ENCODE data around the gene CATSPERD.

The CATSPERD gene

GRCh38 chr19:5786593-5787408 is 66.4 kb downstream of the CATSPERD start:
- no peak overlapping the region for H3K27ac Mint-ChIP-seq

DNA sequence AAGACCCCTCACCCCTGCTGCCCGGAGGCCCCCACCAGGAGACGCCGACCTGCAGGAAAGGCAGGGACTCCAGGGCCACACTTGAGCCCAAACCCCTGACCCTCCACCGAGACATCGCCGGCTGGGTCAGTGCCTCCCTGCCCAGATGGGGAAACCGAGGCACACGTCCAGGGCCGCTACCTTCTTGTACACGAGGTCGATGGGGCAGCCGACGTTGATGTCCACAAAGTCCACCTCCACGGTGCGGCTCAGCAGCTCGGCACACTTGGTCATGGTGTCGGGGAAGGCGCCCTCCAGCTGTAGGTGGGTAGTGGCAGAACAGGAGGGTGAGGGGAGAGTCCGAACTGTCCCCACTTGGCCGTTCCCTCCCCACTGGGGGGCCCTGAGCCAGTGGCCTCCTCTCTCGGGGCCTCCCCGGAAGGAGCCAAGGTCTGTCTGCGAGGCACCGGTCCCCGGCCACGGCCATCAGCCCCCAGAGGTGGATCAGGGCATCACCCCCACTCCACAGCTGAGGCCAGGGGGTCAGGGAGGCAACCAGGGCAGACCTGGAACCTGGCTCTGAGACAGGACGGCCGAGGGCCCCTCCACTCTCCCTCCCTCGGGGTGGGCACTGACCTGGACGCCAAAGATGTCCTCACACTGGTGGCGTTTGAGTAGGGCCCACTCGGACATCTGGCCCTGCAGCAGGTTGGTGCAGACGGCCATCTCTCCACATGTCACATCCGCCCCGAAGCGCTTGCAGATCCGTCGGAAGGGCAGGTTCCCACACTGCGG is 67.2 kb downstream of the CATSPERD start:
- Mint-ChIP-seq H3K4me3 (peak overlapping the region in 1 of 3 experiments; percentile 14), H3K27ac (no peak overlapping the region), H3K9me3 (peaks cover 2% of the 10 kb centered on the region), H3K27me3 (ENCODE audit: low read depth) (no peaks in the 10 kb centered on the region), H3K4me1 (peaks cover 6% of the 10 kb centered on the region), H3K36me3 (ENCODE audit: low read depth) (peaks cover 29% of the 10 kb centered on the region)
- TF ChIP-seq CTCF (IDR thresholded peaks at IDR 0.05; ENCODE audit: unreplicated experiment in 3 of 3): no peak

More at GRCh38 chr19:5786593-5787408, 66.4 kb downstream of the CATSPERD start:
- H3K27me3 Mint-ChIP-seq (ENCODE audit: low read depth): no peaks in the 10 kb centered on the region
- peaks cover 2% of the 10 kb centered on the region for H3K9me3 Mint-ChIP-seq
- peaks cover 6% of the 10 kb centered on the region for H3K4me1 Mint-ChIP-seq
- peaks cover 29% of the 10 kb centered on the region for H3K36me3 Mint-ChIP-seq (ENCODE audit: low read depth)
- TF ChIP-seq CTCF (IDR thresholded peaks at IDR 0.05; ENCODE audit: unreplicated experiment in 3 of 3): no peak
- no peak overlapping the region for H3K4me3 Mint-ChIP-seq

DNA sequence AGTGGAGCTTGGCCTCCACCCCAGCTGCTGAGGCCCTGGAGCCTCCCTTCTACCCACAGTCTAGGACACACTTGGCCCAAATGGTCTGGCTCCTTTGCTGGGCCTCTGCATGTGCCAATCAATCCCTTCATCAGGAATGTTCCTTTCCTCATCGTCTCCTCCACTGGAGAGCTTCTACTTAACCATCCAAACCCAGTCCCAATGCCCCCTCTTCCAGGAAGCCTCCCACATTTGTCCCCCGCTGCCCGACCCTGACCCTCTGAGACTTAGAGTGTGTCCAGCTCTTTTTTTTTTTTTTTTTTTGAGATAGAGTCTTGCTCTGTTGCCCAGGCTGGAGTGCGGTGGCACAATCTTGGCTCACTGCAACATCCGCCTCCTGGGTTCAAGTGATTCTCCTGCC is 68.0 kb downstream of the CATSPERD start:
- H3K4me1 Mint-ChIP-seq: peaks cover 6% of the 10 kb centered on the region
- H3K27me3 Mint-ChIP-seq (ENCODE audit: low read depth): no peaks in the 10 kb centered on the region
- no peak overlapping the region for H3K27ac Mint-ChIP-seq
- peaks cover 2% of the 10 kb centered on the region for H3K9me3 Mint-ChIP-seq
- peaks cover 29% of the 10 kb centered on the region for H3K36me3 Mint-ChIP-seq (ENCODE audit: low read depth)
- no peak for TF ChIP-seq CTCF (IDR thresholded peaks at IDR 0.05; ENCODE audit: unreplicated experiment in 3 of 3)
- H3K4me3 Mint-ChIP-seq: peak overlapping the region; percentile 40 to 59 (median 58)

DNA sequence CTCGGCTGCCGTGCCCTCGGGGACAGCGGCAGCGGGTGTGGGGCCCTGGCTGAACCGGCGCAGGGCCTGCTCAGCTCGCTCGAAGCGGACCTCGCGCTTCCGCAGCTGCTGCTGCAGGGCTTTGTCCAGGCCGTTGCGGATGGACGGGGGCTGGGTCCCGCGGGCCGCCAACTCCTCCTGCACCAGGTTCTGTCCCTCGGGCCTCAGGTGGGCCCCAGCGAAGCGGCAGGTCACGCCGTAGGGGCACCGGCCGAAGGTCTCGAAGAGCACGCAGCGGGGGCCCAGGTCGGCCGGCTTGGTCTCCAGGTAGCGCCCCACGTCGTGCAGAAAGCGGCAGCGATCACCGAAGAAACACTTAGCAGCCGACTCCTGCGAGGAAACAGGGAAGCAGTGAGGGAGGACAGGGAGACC is 68.9 kb downstream of the CATSPERD start:
- Mint-ChIP-seq H3K4me1 (peaks cover 6% of the 10 kb centered on the region), H3K9me3 (peaks cover 2% of the 10 kb centered on the region), H3K27me3 (ENCODE audit: low read depth) (no peaks in the 10 kb centered on the region), H3K27ac (peak overlapping the region in 1 of 3 experiments; percentile 39), H3K36me3 (ENCODE audit: low read depth) (peaks cover 29% of the 10 kb centered on the region), H3K4me3 (peak overlapping the region; percentile 68 to 99 (median 71))
- no peak for TF ChIP-seq CTCF (IDR thresholded peaks at IDR 0.05; ENCODE audit: unreplicated experiment in 3 of 3)

DNA sequence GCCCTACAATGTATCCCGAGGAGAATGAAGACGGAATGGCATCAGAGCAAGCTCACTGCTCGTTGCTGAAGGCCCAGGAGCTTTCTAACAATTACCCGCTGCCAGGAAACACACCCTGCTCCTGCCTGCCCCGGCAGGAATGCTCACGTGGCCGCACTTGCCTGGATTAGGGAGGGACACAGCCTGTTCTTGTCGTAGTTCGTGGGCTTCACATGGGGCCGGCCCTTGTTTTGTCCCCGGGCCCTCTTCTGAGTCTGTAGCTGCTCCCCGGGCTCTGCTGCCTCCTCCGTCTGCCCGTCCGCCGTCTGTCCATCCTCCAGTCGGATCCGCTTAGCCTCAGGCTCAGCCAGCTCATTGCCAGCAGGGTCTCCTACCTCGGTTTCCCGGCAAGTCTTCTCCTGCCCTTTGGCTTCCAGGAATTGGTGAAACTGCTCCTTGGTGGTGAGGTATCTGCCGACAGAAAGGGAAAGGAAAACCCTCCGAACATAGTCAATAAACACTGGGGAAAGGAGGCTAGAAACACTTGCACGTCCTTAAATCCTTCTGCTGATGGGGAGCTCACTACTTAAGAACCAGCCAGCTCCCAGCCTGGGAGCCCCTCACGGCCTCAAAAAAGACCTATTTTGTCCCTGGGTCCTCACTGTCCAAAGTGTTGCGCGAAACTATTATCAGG is 69.6 kb downstream of the CATSPERD start:
- Mint-ChIP-seq H3K36me3 (ENCODE audit: low read depth) (peaks cover 29% of the 10 kb centered on the region), H3K4me3 (peak overlapping the region; percentile 97 to 99 (median 98)), H3K4me1 (peaks cover 6% of the 10 kb centered on the region), H3K9me3 (peaks cover 2% of the 10 kb centered on the region), H3K27me3 (ENCODE audit: low read depth) (no peaks in the 10 kb centered on the region), H3K27ac (peak overlapping the region; percentile 97 to 99 (median 99))
- no peak for TF ChIP-seq CTCF (IDR thresholded peaks at IDR 0.05; ENCODE audit: unreplicated experiment in 3 of 3)

Data from nephron (organoid).